8988T (cell line): ENCODE data around the gene POU2F1.
"Not testable (repeated sequence)": the region's sequence is repeated elsewhere in the genome, so short reads cannot be mapped to it uniquely, and the experiment has no call there.

Source experiments
- DNase-seq: peaks from one replicate; pipeline ENCODE4 v3.0.0; 2011

The POU2F1 gene

DNA sequence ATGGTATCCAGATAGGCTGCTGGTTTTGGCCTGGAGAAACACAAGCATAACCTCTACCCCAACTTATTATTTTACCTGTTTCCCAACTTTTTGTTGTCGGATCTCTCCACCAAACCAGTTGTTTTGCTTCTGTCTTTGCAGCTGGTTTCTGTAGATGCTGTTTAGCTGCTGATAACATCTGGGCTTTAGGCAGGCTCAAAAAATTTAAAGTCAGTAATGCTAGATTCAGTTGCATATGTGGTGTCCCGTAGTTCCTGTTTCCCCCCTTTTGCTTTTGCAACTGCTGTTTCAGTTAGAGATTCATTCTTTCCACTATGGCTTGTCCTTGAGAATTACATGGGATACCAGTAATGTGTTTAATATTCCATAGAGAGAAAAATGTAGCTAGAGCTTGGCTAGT lies 98.5 kb downstream of the POU2F1 start:
- not testable (repeated sequence) for DNase-seq

DNA sequence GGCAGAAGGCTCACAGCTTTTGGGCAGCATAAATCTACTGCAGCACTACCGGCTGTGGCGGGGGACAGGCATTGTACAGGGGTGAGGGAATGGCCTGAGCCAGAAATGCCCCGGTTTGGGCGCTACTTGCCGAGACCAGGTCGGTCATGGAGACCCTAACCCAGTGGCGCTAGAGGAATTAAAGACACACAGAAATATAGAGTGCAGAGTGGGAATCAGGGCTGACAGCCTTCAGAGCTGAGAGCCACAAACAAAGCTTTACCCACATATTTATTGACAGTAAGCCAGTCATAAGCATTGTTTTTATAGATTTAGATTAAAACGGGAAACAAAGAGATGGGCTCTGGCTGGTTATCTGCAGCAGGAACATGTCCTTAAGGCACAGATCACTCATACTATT lies 101.8 kb downstream of the POU2F1 start:
- DNase-seq: no peak

DNA sequence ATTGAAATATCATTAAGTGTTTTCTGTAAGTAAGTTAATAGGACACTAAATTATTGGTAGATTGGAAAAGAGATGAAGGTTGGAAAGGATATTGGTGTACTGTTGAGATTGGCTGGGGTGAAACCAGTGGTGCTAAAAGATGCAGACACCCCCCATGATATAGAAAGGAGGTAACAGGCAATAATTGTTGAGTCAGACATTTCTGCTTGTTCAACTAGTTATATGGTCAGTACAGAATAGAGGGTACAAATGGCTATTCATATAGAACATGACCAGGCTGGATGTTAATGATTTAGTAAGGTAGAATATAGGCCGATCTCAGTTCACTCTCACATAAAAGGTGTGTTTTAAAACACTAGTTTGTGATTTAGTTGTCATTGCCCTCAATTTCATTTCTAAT lies 104.5 kb downstream of the POU2F1 start:
- DNase-seq: no peak

DNA sequence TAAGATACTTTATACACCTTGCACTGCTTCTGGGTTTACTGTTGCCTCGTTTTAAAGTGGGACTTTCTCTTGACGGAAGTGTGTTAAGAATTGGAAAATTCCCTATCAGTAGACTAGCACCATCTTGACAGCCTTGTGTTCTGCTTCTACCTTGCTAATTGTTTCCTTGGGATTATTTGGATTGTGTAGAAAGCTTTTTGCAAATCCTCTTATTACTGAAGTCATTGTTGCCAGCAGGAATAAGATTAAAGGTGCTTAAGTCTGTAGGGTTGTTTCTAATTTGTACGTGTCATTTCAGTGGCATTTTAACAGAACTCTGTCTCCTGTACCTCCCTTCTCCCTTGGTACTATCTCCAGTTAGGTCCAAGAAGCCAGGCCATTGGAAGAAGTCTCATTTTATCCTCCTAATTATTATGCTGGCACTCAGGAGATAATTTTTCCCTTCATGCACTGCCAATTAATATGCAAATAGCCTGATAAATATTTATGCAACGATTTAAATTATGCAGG lies 107.7 kb downstream of the POU2F1 start:
- DNase-seq: no peak

DNA sequence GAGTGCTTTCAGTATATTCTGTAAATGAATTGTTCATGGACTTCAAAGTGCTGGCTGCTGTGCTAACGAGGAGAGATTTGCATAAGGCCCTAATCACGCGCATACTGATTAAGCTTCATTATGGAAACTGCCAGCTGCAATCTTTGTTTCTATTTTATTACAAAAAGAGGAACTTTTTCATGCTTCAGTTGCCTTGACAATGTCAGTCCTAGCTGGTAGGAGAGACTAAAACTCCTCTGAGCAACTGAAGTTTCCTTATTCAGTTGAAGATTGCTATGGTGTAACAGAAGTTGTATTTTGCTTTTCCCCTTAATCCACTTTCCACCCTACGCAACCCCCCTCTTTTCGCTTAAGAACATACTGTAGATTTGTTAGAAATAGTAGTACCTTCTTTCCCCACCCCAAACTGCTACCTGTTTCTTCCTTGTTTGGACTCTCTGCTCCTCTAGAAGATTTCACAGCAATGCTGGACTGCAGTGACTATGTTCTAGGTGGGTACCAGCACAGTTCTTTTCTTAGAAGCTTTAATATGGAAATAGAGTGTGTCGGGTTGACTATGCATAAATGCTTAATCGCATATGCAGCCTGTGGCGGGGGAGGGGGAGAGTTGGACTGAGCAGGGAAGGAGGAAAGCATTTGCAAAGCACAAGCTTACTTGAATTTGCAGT lies 108.3 kb downstream of the POU2F1 start:
- DNase-seq: no peak

DNA sequence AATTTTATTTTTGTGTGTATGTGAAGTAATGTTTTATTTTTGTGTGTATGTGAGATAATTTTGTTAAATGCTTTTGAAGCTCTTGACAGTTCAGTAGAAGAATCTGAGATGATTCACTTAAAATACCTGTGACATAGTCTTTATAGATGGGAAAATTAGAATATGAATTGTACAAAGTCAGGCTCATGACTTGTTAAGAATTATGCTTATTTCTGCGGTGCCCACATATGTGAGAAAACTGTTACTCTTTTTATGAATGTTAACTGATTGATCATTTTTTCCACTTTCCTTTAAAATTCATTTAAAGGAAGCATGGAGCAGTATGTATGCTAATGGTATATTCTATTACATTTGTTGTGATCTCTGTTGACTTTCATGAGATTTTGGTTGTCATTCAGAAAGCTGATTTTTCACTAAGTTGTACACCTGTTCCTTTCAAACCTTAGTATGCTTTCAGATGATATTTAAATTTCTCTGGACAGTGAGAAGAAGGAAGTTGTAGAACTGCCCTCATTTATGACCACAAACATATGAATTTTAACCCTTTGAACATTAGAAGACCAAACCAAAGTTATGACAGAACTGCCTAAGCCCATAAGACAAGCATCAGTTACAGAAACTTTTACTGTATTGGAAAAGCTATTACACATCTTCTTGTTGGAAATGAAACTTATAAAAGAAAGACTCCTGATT lies 110.1 kb downstream of the POU2F1 start:
- no peak for DNase-seq

DNA sequence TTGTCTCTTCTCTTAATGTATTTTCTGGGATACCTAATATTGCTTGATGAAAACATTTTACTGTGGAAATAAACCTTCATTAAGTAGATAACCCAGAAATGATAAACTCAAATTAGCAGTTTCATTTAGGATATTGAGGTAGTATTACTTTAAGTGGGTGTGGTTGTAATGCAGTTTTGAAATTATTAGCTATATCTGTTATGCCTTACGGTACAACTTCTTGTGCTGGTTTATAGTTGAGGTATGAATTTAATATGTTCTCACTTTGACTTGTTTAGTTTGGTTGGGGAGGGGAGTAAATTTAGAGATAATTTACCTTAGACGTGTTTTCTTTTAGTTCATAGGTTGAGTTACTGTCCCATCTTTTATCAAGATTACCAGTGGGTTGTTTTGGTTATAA lies 111.0 kb downstream of the POU2F1 start:
- DNase-seq: no peak

DNA sequence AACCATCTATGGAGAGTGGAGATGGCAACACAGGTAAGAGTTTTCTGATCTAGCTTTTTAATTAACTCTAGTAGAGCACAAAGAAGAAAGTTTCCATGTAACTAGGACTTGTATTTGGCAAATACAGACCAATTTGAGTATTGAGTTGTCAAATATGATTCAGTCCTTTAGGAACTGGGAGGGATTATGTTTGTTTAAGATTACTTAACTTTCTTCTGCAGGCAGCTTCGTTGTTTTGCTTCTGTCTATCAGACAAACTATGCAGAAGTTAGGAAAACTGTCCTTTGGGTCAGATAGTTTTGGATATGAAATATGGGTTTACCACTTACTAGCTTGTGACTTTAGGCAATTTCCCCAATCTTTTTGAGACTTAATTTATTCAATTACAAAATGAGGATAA lies 111.8 kb downstream of the POU2F1 start:
- no peak for DNase-seq

DNA sequence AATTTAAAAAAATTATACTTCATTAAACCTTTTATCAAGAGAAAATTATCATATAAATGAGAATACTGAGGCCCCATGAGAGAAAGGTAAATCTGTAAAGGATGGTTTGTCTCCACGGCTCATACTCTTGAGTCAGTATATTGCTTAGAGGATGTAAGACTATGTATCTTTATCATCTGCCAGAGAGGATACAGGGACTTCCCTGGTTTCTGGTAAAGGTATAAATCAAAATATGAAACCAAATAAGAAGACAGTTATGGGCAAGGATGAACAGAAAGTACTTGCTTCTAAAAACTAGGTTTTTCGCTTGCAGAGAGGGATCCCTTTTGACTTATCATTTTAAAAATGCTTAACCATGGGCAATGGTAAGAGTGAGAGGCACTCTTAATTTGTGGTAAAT lies 112.4 kb downstream of the POU2F1 start:
- DNase-seq: no peak

DNA sequence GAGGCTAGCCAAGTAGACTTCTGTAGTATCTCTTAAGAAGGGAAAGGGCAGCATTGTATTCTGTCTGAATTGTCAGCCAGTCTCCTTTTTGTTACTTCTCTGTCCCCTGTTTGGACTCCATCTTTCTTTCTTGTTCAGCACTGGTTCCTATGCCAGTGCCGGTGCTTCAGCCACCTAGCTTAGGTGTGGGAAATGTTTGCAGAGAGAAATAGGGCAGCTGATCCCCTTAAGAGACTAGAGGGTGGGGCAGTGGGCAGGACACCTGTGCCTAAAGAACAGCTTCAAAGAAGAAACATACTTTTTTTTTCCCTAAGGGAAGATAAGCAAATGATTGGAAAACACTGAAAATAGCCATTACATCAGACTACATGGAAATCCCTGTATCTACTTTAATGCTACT lies 113.0 kb downstream of the POU2F1 start:
- no peak for DNase-seq

DNA sequence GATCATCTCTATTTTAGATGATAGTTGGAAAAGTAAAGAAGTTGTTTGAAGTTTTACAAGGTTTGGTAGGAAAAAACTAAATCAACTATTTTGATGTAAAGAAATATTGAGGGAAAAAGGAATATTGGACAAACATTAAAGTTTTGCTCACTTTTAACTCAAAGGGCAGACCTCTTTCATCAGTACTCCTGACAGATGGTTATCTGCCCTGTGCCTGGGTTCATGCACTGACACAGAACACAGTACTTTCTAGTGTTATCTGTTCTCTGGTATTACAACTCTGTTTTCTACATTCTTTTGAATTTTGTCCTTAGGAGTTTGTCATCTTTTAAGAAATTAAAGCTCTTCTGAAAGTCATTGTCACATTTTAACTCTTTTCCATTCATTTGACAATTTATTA lies 118.7 kb downstream of the POU2F1 start:
- no peak for DNase-seq

DNA sequence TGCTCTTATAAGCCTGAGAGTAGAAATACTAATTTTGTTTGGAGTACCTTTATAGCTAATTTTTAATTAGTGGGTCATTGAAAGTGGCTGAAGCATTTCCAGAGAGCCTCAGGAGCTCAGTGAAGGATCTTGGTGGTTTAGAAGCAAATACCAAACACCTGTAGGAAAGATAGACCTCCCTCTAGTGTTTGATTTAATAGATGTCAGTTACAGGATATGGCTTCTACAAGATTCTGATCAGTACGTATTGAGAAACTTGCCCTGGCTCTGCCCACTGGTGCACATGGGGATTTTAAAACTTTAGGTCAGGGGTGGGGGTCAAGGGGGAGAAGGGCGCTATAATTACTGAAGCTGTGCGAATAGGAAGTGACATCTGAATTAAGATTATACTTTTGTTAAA lies 122.2 kb downstream of the POU2F1 start:
- DNase-seq: no peak

DNA sequence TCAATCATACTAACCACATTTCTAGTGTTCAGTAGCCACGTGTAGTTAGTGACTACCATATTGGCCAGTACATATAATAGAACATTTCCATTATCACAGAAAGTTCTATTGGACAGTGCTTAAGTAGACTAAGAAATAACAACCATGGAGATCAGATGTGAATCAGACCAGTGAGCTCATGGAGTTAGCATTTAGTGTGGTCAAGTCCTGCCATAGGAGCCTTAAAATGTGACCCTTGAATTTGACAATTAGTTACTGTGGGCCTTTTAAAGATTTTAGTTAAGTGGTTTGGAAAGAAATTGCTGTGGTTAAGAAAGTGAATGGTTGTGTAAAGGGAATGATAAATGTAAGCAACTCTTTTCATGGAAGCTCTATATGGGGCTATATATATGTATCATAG lies 123.4 kb downstream of the POU2F1 start:
- DNase-seq: no peak

DNA sequence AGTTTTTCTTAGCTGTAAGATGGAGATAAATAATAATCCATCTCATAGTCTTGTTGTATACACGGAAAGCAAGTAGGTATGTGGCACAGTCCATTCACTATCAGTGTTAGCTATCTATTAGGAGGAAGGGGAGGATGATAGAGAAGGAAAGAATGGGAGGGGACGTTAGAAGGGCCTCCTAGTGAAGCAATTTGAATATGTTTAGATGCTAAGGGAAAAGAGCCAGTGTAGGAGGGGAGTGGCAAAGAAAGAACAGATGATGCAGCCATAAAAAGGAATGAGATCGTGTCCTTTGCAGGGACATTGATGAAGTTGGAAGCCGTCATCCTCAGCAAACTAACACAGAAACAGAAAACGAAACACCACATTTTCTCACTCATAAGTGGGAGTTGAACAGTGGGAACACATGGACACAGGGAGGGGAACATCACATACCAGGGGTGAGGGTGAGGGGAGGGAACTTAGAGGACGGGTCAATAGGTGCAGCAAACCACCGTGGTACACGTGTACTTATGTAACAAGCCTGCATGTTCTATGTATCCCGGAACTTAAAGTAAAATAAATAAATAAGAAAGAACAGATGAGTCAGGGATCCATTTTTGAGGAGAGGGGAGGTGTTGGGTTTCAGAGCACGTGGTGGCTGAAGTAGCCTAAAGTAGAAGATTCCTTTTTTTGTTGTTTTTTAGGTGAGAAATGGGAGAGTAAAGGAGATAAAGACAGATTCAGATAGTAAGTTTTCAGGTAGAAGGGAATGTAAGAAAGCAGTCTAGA lies 124.1 kb downstream of the POU2F1 start:
- DNase-seq: no peak

DNA sequence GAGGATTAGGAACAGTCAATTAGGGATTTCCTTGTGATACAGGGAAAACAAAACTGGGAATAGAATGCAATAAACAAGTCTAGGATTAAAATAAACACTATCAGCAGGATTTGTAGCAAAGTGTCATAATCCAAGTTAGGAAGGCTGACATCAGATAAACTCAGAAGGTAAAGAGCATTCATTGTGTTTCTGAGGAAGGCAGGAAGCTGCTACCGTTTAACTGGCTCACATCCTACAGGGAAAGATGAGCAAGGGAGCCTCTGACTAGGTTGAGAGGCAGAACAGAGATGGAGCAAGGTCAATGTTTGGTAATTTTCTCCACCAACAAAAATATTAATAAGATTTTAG lies 124.7 kb downstream of the POU2F1 start:
- DNase-seq: no peak

DNA sequence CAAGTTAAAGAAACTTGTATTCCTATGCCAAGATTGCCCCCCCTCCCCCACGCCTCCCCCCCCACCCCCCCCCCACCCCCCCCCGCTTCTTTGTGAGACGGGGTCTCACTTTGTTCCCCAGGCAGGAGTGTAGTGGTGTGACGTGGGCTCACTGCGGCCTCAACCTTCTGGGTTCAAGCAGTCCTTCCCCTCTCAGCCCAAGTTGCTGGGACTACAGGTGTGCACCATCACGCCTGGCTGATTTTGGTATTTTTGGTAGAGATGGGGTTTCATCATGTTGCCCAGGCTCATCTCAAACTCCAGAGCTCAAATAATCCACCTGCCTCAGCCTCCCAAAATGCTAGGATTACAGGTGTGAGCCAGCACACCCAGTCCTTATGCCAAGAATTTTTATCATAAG lies 136.6 kb downstream of the POU2F1 start:
- DNase-seq: no peak

DNA sequence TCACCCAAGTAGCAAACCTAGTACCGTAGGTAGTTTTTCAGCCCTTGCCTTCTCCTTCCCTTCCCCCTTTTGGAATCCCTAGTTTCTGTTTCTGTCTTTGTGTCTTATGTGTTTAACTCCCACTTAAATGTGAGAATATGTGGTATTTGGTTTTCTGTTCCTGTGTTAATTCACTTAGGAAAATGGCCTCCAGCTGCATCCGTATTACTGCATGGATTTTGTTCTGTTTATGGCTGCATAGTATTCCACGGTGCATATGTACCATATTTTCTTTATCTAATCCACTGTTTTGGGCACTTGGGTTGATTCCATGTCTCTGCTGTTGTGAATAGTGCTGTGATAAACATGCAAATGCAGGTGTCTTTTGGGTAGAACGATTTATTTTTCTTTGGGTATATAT lies 138.6 kb downstream of the POU2F1 start:
- no peak for DNase-seq

DNA sequence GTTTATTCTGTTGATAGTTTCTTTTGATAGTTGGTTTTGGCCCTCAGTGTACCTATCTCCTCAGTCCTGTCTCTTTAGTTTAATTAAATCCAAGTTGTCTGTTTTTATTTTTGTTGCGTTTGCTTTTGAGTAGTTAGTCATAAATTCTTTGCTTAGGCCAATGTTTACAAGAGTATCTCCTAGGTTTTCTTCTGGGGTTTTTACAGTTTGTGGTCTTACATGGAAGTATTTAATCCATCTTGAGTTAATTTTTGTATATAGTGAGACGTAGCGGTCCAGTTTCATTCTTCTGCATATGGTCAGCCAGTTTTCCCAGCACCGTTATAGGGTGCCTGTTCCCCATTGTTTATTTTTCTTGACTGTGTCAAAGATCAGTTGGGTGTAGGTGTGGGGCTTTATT lies 139.4 kb downstream of the POU2F1 start:
- no peak for DNase-seq

DNA sequence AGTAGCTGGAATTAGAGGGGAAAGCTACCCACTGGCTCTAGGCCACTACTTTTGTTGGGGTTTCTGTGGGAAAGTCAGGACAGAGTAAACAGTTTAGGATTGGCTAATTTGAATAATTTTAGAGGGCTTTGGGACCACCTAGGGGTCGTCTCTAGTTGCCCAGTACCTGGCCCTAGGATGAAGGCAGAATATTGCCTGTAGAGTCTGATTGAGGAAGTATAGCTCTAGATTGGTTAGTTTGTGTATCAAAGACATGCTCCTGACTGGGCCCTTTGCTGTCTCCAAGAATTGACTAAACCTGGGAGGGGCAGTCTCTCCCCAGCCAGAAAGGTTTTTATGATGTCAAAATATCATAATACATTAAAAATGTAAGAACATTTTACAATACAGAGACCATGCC lies 142.0 kb downstream of the POU2F1 start:
- no peak for DNase-seq

DNA sequence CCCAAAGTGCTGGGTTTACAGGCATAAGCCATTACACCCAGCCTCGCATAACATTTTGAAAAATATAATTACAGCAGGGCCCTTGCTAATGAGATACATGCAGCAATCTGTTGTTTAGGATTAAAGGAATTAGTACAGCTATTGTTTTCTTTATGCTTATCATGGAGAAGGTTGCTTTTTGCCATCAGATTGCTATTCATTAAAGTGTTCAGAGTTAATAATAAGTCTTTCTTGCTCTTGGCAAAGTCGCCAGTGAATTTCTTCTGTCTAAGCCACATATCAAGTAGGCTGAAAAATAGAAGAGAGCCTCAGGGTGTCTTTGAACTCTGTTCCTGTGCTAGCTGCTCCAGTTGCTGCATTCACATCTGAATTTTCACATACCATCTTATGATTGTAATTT lies 144.1 kb downstream of the POU2F1 start:
- no peak for DNase-seq

DNA sequence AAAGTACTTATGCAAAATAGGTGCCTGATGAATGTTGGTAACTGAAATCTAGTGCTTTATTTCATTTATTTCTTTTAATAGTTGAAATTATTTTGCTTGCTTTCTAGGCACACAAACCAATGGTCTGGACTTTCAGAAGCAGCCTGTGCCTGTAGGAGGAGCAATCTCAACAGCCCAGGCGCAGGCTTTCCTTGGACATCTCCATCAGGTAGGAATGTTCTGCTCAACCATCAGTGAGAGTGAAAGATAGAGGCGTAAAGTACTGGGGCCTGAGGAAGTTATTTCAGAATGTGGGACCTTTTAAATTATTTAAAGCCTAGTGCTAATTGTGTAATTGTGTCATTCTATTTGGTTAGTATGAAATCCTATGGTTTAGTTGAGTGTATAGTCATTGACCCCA lies 144.7 kb downstream of the POU2F1 start:
- no peak for DNase-seq

DNA sequence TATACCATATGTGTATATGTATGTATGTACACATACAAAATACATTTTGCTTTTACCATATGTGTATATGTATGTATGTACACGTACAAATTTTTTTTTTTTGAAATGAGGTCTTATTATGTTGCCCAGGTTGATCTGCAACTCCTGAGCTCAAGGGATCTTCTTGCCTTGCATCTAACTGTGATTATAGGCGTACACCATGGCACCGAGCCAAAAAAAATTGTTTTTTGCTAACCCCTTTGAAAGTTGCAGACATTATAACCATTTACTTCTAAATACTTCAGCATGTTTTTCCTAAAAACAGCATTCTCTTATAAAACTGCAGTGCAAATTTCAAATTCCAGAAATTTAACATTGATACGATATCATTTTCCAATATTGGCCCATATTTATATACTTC lies 147.0 kb downstream of the POU2F1 start:
- no peak for DNase-seq

DNA sequence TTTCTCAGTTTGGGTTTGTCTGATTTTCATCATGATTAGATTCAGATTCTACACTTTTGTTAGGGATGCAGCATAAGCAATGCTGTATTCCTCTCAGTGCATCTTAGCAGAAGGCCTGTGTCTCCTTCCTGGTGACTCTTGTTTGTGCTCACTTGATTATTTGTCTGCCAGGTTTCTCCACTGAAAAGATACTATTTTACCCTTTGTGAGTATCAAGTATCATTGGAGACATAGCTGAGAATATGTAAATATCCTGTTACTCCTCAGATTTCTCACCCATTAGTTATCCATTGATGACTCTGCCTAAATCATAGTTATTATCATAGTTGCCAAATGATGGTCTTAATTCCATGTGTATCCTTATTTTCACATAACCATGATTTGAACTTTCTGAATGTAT lies 148.5 kb downstream of the POU2F1 start:
- no peak for DNase-seq

DNA sequence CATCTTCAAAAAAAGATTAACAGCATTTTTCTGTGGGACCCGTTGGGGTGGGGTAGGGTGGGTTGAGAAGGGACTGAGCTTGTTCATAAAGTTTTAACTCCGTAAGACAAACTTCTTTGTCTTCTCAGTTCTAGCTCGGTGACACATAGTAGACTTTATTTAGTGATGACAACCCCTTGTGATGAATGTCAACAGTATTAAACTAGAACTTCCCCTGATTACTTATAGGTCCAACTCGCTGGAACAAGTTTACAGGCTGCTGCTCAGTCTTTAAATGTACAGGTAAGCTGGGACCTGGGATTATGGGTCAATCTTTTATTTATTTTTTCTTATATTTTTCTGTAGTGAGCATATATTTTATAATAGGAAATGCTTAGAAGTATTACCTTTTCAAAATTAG lies 149.2 kb downstream of the POU2F1 start:
- DNase-seq: no peak
